ENCODE results near the gene SYNDIG1L. TPM values are rescaled to one million over a fixed set of nuclear protein-coding genes. Genes with fewer than 3 reads are reported as not detected.

Gene SYNDIG1L
- not detected for total RNA-seq
- not detected for polyA plus RNA-seq (2013, experiment 1 of 2)
- 0.03 TPM for polyA plus RNA-seq (2013, experiment 2 of 2)
- 0 to 0.41 (median 0) reads per million in 172 experiments for total RNA-seq

DNA sequence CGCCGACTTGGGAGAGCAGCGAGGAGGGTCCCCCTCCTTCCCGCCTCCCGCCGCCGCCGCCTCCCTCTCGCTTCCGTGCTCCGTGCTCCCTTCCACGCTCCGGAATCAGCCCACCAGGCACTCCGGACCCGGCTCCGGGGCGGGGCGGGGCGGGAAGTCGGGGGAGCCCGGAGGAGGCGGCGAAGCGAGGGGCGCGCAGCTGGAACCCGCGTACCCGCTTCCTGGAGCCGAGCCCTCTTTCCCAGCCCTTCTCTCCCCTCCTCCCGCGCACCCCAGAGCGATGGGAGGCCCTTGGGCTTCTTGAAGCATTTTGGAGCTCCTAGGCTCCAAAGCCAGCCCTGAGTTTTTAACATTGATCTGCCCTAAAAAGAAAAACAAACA is at the start of gene SYNDIG1L:
Gene SYNDIG1L, minus strand, starts transcription at position 9 of the 381 bp plus-strand sequence. CDS start 16,466 bp downstream, outside the sequence.
- no peak within 1 kb of the TSS for H3K4me3 Mint-ChIP-seq
- TF ChIP-seq CTCF (IDR thresholded peaks at IDR 0.05) = no peak
- no peak for DNase-seq
- peaks cover 1% of the 10 kb centered on the region for H3K9me3 Mint-ChIP-seq
- Histone ChIP-seq H3K36me3 (ENCODE audit: insufficient read depth, low read length) (no peaks in the 10 kb centered on the region), H3K4me3 (ENCODE audit: low read length) (no peak within 1 kb of the TSS), H3K9me3 (ENCODE audit: control insufficient read depth in 1 of 2, insufficient read depth in 1 of 2, low read length in 2 of 2) (peaks cover 0 to 10% of the 10 kb centered on the region in 2 experiments), H3K27me3 (ENCODE audit: control insufficient read depth in 1 of 2, insufficient read depth in 2 of 2, low read length in 2 of 2) (peaks cover 44 to 54% of the 10 kb centered on the region in 2 experiments), H3K4me1 (ENCODE audit: insufficient read depth, low read length) (peaks cover 4% of the 10 kb centered on the region), H3K27ac (ENCODE audit: low read depth in 1 of 2, low read length in 2 of 2) (no peak within 1 kb of the TSS)
- no peaks in the 10 kb centered on the region for H3K4me1 Mint-ChIP-seq (ENCODE audit: low read depth)
- no peak within 1 kb of the TSS for H3K27ac Mint-ChIP-seq
- CTCF ChIA-PET = no interaction called here
- POLR2A ChIA-PET = no interaction called here
- H3K27me3 Mint-ChIP-seq = peaks cover 83% of the 10 kb centered on the region
- intact Hi-C loops (cut with DNase I, micrococcal nuclease) = no loop called here
- ATAC-seq (ENCODE audit: poor library complexity) = no peak
- H3K36me3 Mint-ChIP-seq (ENCODE audit: low read depth) = no peaks in the 10 kb centered on the region

DNA sequence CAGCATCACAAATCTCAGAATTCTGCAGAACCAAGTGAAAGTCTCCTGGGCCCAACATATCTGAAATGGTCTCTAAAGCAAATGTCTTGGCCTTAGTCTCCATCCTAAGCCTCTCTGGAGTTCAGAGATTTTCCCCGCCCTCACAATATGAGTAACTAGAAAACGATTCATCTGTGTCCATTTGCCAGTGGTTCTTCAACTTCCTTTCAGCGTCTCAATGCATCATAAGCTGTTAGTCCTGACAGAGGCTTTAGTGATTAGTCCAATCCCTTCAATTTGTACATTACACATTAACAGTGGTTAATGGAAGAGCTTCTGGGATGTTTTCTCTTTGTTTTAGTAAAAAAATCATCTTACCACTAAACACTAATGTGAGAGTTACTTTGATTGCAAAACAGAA is 49.7 kb upstream of the SYNDIG1L start:
- ChIA-PET POLR2A (no interaction called here), CTCF (no interaction called here)
- Histone ChIP-seq H3K4me3 (ENCODE audit: low read length) (no peak overlapping the region), H3K4me1 (ENCODE audit: insufficient read depth, low read length) (no peaks in the 10 kb centered on the region), H3K9me3 (ENCODE audit: control insufficient read depth in 1 of 2, insufficient read depth in 1 of 2, low read length in 2 of 2) (no peaks in the 10 kb centered on the region), H3K27me3 (ENCODE audit: control insufficient read depth in 1 of 2, insufficient read depth in 2 of 2, low read length in 2 of 2) (no peaks in the 10 kb centered on the region), H3K27ac (ENCODE audit: low read depth in 1 of 2, low read length in 2 of 2) (no peak overlapping the region), H3K36me3 (ENCODE audit: insufficient read depth, low read length) (peaks cover 16% of the 10 kb centered on the region)
- no peaks in the 10 kb centered on the region for H3K9me3 Mint-ChIP-seq
- no peak for TF ChIP-seq CTCF (IDR thresholded peaks at IDR 0.05)
- peaks cover 39% of the 10 kb centered on the region for H3K36me3 Mint-ChIP-seq (ENCODE audit: low read depth)
- no peaks in the 10 kb centered on the region for H3K4me1 Mint-ChIP-seq (ENCODE audit: low read depth)
- H3K4me3 Mint-ChIP-seq = no peak overlapping the region
- intact Hi-C loops (cut with DNase I, micrococcal nuclease) = no loop called here
- H3K27me3 Mint-ChIP-seq = no peaks in the 10 kb centered on the region
- H3K27ac Mint-ChIP-seq = no peak overlapping the region
- DNase-seq (no peak), ATAC-seq (ENCODE audit: poor library complexity) (no peak)

GRCh38 chr14:74474376-74474775 is 48.4 kb upstream of the SYNDIG1L start:
- Histone ChIP-seq H3K4me1 (ENCODE audit: insufficient read depth, low read length) (no peaks in the 10 kb centered on the region), H3K4me3 (ENCODE audit: low read length) (no peak overlapping the region), H3K9me3 (ENCODE audit: control insufficient read depth in 1 of 2, insufficient read depth in 1 of 2, low read length in 2 of 2) (no peaks in the 10 kb centered on the region), H3K27ac (ENCODE audit: low read depth in 1 of 2, low read length in 2 of 2) (no peak overlapping the region), H3K27me3 (ENCODE audit: control insufficient read depth in 1 of 2, insufficient read depth in 2 of 2, low read length in 2 of 2) (no peaks in the 10 kb centered on the region), H3K36me3 (ENCODE audit: insufficient read depth, low read length) (peaks cover 9% of the 10 kb centered on the region)
- H3K4me1 Mint-ChIP-seq (ENCODE audit: low read depth) = no peaks in the 10 kb centered on the region
- ChIA-PET POLR2A (no interaction called here), CTCF (no interaction called here)
- no peak overlapping the region for H3K4me3 Mint-ChIP-seq
- no peaks in the 10 kb centered on the region for H3K9me3 Mint-ChIP-seq
- no peak for TF ChIP-seq CTCF (IDR thresholded peaks at IDR 0.05)
- no peaks in the 10 kb centered on the region for H3K27me3 Mint-ChIP-seq
- ATAC-seq (ENCODE audit: poor library complexity) (no peak), DNase-seq (no peak)
- peaks cover 26% of the 10 kb centered on the region for H3K36me3 Mint-ChIP-seq (ENCODE audit: low read depth)
- intact Hi-C loops (cut with DNase I, micrococcal nuclease) = no loop called here
- H3K27ac Mint-ChIP-seq = no peak overlapping the region

Data from CD4-positive, alpha-beta T cell (primary cell).